RWPE2 (cell line): ENCODE data around the gene TCF3.

ENCODE experiments used
- ATAC-seq: fragments of 200-7000 bp; cut with Tn5 transposase; 3 replicates; pipeline ENCODE4 v1.9.1; 2021; ENCODE audit warnings: low read depth
- DNase-seq: peaks from one replicate; pipeline ENCODE4 v3.0.0-alpha.2; 2020; ENCODE audit warnings: low spot score
- H3K27ac ChIP-seq: fragments of 450-650 bp; 2 replicates; pipeline ENCODE4 v1.5.1; 2017; ENCODE audit warnings: mild to moderate bottlenecking; ENCODE audit not compliant: poor library complexity, severe bottlenecking
- H3K27me3 ChIP-seq: fragments of 250-450 bp; sonication (Bioruptor Pico); 2 replicates; pipeline ENCODE4 v1.5.1; 2021; ENCODE audit warnings: mild to moderate bottlenecking, moderate library complexity; ENCODE audit not compliant: insufficient read depth, poor library complexity, severe bottlenecking
- H3K36me3 ChIP-seq: fragments of 250-450 bp; sonication (Bioruptor Pico); 2 replicates; pipeline ENCODE4 v1.5.1; 2020; ENCODE audit warnings: low read depth, mild to moderate bottlenecking, moderate library complexity
- H3K4me1 ChIP-seq: fragments of 250-450 bp; sonication (Bioruptor Pico); 2 replicates; pipeline ENCODE4 v1.5.1; 2021; ENCODE audit warnings: mild to moderate bottlenecking, moderate library complexity; ENCODE audit not compliant: insufficient read depth, poor library complexity, severe bottlenecking
- H3K4me3 ChIP-seq: fragments of 250-450 bp; sonication (Bioruptor Pico); 2 replicates; pipeline ENCODE4 v1.5.1; 2021; ENCODE audit warnings: mild to moderate bottlenecking, moderate library complexity; ENCODE audit not compliant: severe bottlenecking
- H3K9me3 ChIP-seq: fragments of 250-450 bp; sonication (Bioruptor Pico); 2 replicates; pipeline ENCODE4 v1.5.1; 2021; ENCODE audit warnings: mild to moderate bottlenecking, moderate library complexity; ENCODE audit not compliant: severe bottlenecking
- CTCF ChIP-seq: fragments of 450-650 bp; IDR thresholded peaks from one replicate; pipeline ENCODE4 v1.5.1; 2017; ENCODE audit warnings: mild to moderate bottlenecking, moderate library complexity; ENCODE audit not compliant: poor library complexity, severe bottlenecking

The TCF3 gene

GRCh38 chr19:1630012-1630411 lies 22.4 kb downstream of the TCF3 start:
- no peaks in the 10 kb centered on the region for H3K27me3 ChIP-seq
- H3K27ac ChIP-seq: no peak overlapping the region
- ATAC-seq: no peak
- H3K4me1 ChIP-seq: no peaks in the 10 kb centered on the region
- no peak overlapping the region for H3K4me3 ChIP-seq
- no peaks in the 10 kb centered on the region for H3K9me3 ChIP-seq
- no peak for DNase-seq
- peaks cover 4% of the 10 kb centered on the region; the same call in 1 of the 2 replicates for H3K36me3 ChIP-seq
- TF ChIP-seq CTCF: no peak

GRCh38 chr19:1629256-1629808 lies 23.1 kb downstream of the TCF3 start:
- no peaks in the 10 kb centered on the region for H3K9me3 ChIP-seq
- no peak for TF ChIP-seq CTCF
- DNase-seq: no peak
- no peaks in the 10 kb centered on the region for H3K27me3 ChIP-seq
- H3K4me3 ChIP-seq: no peak overlapping the region
- H3K4me1 ChIP-seq: no peaks in the 10 kb centered on the region
- H3K36me3 ChIP-seq: peaks cover 6% of the 10 kb centered on the region; the same call in 1 of the 2 replicates
- ATAC-seq: no peak
- H3K27ac ChIP-seq: no peak overlapping the region

- Histone ChIP-seq H3K36me3 (peaks cover 22% of the 10 kb centered on the region; the same call in 1 of the 2 replicates), H3K27me3 (no peaks in the 10 kb centered on the region), H3K27ac (no peak overlapping the region), H3K4me1 (no peaks in the 10 kb centered on the region), H3K9me3 (no peaks in the 10 kb centered on the region), H3K4me3 (no peak overlapping the region)
- no peak for TF ChIP-seq CTCF
- ATAC-seq (no peak), DNase-seq (no peak)
Observed at GRCh38 chr19:1627194-1627593, 25.2 kb downstream of the TCF3 start.

GRCh38 chr19:1626417-1627010 lies 25.9 kb downstream of the TCF3 start:
- Histone ChIP-seq H3K4me1 (no peaks in the 10 kb centered on the region), H3K27ac (no peak overlapping the region), H3K36me3 (peaks cover 22% of the 10 kb centered on the region; the same call in 1 of the 2 replicates), H3K4me3 (no peak overlapping the region), H3K27me3 (no peaks in the 10 kb centered on the region), H3K9me3 (no peaks in the 10 kb centered on the region)
- no peak for DNase-seq
- no peak for ATAC-seq
- TF ChIP-seq CTCF: no peak

GRCh38 chr19:1624458-1624857 lies 28.0 kb downstream of the TCF3 start:
- TF ChIP-seq CTCF: peak; percentile 32
- Histone ChIP-seq H3K9me3 (no peaks in the 10 kb centered on the region), H3K27me3 (no peaks in the 10 kb centered on the region), H3K4me1 (no peaks in the 10 kb centered on the region), H3K27ac (no peak overlapping the region), H3K36me3 (peaks cover 26% of the 10 kb centered on the region; the same call in 1 of the 2 replicates), H3K4me3 (no peak overlapping the region)
- no peak for ATAC-seq
- no peak for DNase-seq
